ENCODE measurements around the gene PTPRC.

PTPRC gene

DNA sequence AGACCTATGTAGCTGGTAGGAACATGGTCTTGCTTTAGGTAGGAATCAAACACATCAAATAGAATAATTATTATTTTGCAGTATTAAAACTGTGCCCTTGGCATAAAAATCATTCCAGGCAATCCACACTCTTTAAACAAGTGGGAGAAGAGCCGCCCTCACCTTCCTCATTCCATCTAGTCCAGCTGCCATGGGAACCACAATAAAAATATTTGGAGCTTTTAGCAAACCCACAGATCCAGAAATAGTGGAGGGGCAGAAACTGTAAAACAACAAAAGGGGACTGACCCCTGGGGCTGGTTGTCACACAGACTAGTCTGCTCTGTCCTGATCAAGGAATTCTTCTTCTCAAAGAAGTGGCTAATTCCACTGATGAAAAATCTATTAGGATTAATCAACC lies 61.6 kb downstream of the PTPRC start:
- H3K4me3 ChIP-seq (ENCODE audit: low read depth, low read length), result no peak overlapping the region
- no peak for TF ChIP-seq CTCF (IDR thresholded peaks at IDR 0.05; ENCODE audit: low read depth, low read length)
- H3K27me3 ChIP-seq (ENCODE audit: insufficient read depth, low read depth, severe bottlenecking), result no peaks in the 10 kb centered on the region
- DNase-seq, result no peak
- no peak overlapping the region for H3K27ac ChIP-seq
- H3K36me3 ChIP-seq, result no peaks in the 10 kb centered on the region
- no peaks in the 10 kb centered on the region for H3K9me3 ChIP-seq (ENCODE audit: severe bottlenecking)

GRCh38 chr1:198701250-198701649 lies 62.4 kb downstream of the PTPRC start:
- Histone ChIP-seq H3K27me3 (ENCODE audit: insufficient read depth, low read depth, severe bottlenecking) (no peaks in the 10 kb centered on the region), H3K9me3 (ENCODE audit: severe bottlenecking) (no peaks in the 10 kb centered on the region), H3K4me3 (ENCODE audit: low read depth, low read length) (no peak overlapping the region), H3K36me3 (no peaks in the 10 kb centered on the region), H3K27ac (no peak overlapping the region)
- no peak for TF ChIP-seq CTCF (IDR thresholded peaks at IDR 0.05; ENCODE audit: low read depth, low read length)
- no peak for DNase-seq

GRCh38 chr1:198701766-198702539 lies 63.1 kb downstream of the PTPRC start:
- Histone ChIP-seq H3K27me3 (ENCODE audit: insufficient read depth, low read depth, severe bottlenecking) (no peaks in the 10 kb centered on the region), H3K36me3 (no peaks in the 10 kb centered on the region), H3K9me3 (ENCODE audit: severe bottlenecking) (no peaks in the 10 kb centered on the region), H3K27ac (no peak overlapping the region), H3K4me3 (ENCODE audit: low read depth, low read length) (no peak overlapping the region)
- TF ChIP-seq CTCF (IDR thresholded peaks at IDR 0.05; ENCODE audit: low read depth, low read length), result no peak
- DNase-seq, result no peak

DNA sequence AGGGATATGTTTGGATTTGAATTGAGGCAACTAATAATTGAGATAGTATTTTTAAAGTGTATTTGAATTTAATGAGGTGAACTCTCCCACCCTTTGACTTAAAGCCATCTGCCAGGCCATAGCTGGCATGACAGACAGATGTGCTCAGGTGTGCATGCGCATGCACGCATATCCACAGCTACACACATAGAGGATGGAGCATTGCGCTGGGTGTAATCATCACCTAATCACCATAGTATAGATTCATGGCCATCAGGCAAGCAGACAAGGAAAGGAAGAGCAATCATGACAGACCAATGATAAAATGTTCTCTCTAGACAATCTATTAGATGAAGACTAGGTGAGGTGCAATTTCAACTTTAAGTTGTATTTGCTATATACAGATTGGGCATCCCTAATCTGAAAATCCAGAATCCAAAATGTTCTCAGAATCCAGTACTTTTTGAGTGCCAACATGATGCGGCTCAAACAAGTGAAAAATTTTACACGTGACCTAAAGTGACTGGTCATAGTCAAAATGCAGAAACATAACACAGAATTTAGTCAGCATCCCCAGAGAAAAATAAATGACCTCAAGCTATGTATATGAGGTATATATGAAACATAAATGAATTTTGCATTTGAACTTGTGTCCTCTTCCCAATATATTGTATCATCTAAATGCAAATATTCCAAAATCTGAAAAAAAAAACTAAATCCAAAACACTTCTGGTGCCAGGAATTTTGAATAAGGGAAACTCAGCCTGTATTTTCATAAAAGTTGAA lies 70.1 kb downstream of the PTPRC start:
- Histone ChIP-seq H3K36me3 (no peaks in the 10 kb centered on the region), H3K27ac (no peak overlapping the region), H3K4me3 (ENCODE audit: low read depth, low read length) (no peak overlapping the region), H3K27me3 (ENCODE audit: insufficient read depth, low read depth, severe bottlenecking) (no peaks in the 10 kb centered on the region), H3K9me3 (ENCODE audit: severe bottlenecking) (no peaks in the 10 kb centered on the region)
- TF ChIP-seq CTCF (IDR thresholded peaks at IDR 0.05; ENCODE audit: low read depth, low read length), result no peak
- DNase-seq, result no peak

DNA sequence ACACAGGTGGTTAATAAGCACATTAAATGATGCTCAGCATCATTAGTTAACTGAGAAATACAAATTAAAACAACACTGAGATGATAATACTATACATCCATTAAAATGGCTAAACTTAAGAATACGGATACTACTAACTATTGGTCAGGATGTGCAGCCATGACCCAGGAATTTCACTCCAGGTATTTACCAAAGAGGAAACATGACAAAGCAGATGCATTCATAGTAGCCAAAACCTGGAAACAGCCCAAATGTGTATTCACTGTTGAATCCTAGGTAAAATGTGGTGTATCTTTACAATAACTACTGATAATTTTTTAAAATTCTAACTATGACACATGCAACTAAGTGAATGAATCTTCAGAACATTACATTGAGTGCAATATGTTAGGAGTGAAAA lies 73.0 kb downstream of the PTPRC start:
- H3K9me3 ChIP-seq (ENCODE audit: severe bottlenecking), result no peaks in the 10 kb centered on the region
- H3K4me3 ChIP-seq (ENCODE audit: low read depth, low read length), result no peak overlapping the region
- no peak for TF ChIP-seq CTCF (IDR thresholded peaks at IDR 0.05; ENCODE audit: low read depth, low read length)
- H3K27me3 ChIP-seq (ENCODE audit: insufficient read depth, low read depth, severe bottlenecking), result no peaks in the 10 kb centered on the region
- H3K27ac ChIP-seq, result no peak overlapping the region
- no peak for DNase-seq
- no peaks in the 10 kb centered on the region for H3K36me3 ChIP-seq
